Progenitor cell of endocrine pancreas (in vitro differentiated cells): ENCODE results near the gene PCGF3. TPM values are rescaled to one million over a fixed set of nuclear protein-coding genes. Genes with fewer than 3 reads are reported as not detected.

Source experiments
- DNase-seq: peaks from one replicate; pipeline ENCODE4 v3.0.0; 2021; ENCODE audit warnings: low spot score; ENCODE audit not compliant: unreplicated experiment
- H3K27ac Mint-ChIP-seq: 2 replicates; pipeline ENCODE4 v1.8.0; 2021; ENCODE audit warnings: mild to moderate bottlenecking, moderate library complexity, mixed read lengths
- H3K27me3 Mint-ChIP-seq: 2 replicates; pipeline ENCODE4 v1.8.0; 2021; ENCODE audit warnings: mixed read lengths
- H3K36me3 Mint-ChIP-seq: 2 replicates; pipeline ENCODE4 v1.8.0; 2022; ENCODE audit warnings: mixed read lengths; ENCODE audit not compliant: insufficient read depth
- H3K4me1 Mint-ChIP-seq: 2 replicates; pipeline ENCODE4 v1.8.0; 2021; ENCODE audit warnings: low read depth, mixed read lengths
- H3K4me3 Mint-ChIP-seq: 2 replicates; pipeline ENCODE4 v1.8.0; 2021; ENCODE audit warnings: low read depth, mild to moderate bottlenecking, moderate library complexity, mixed read lengths
- H3K9me3 Mint-ChIP-seq: 2 replicates; pipeline ENCODE4 v1.8.0; 2021; ENCODE audit warnings: low read depth, mixed read lengths
- CTCF ChIP-seq: fragments of 200-600 bp; sonication (generic); IDR thresholded peaks from one replicate; pipeline ENCODE4 v1.5.0; 2021; ENCODE audit warnings: antibody characterized with exemption, mild to moderate bottlenecking; ENCODE audit not compliant: unreplicated experiment
- total RNA-seq: library from RNA; stranded (reverse); gene quantifications from 2 replicates; pipeline ENCODE4 v1.2.1, GENCODE V29; 2021

Gene PCGF3
- total RNA-seq, 1 donor from 2014 or later, result 79.8 TPM

- Mint-ChIP-seq H3K4me3 (peak overlapping the region; percentile 83), H3K4me1 (peaks cover 32% of the 10 kb centered on the region), H3K27ac (peak overlapping the region; percentile 94), H3K9me3 (no peaks in the 10 kb centered on the region), H3K36me3 (peaks cover 19% of the 10 kb centered on the region), H3K27me3 (peaks cover 13% of the 10 kb centered on the region)
- peak; percentile 99 for DNase-seq
- no peak for TF ChIP-seq CTCF
These were observed 76.0 kb downstream of the PCGF3 start for GRCh38 chr4:781493-782216.

- TF ChIP-seq CTCF, result no peak
- peaks cover 24% of the 10 kb centered on the region for H3K4me1 Mint-ChIP-seq
- DNase-seq, result no peak
- H3K4me3 Mint-ChIP-seq, result no peak overlapping the region
- H3K27me3 Mint-ChIP-seq, result peaks cover 26% of the 10 kb centered on the region
- H3K36me3 Mint-ChIP-seq, result peaks cover 3% of the 10 kb centered on the region
- H3K27ac Mint-ChIP-seq, result no peak overlapping the region
- no peaks in the 10 kb centered on the region for H3K9me3 Mint-ChIP-seq
These were observed 79.0 kb downstream of the PCGF3 start for GRCh38 chr4:784401-785331.

GRCh38 chr4:785332-786073 is 79.9 kb downstream of the PCGF3 start:
- Mint-ChIP-seq H3K9me3 (no peaks in the 10 kb centered on the region), H3K27me3 (peaks cover 26% of the 10 kb centered on the region), H3K4me1 (peaks cover 16% of the 10 kb centered on the region), H3K4me3 (peak overlapping the region; percentile 58), H3K36me3 (no peaks in the 10 kb centered on the region), H3K27ac (no peak overlapping the region)
- TF ChIP-seq CTCF, result no peak
- no peak for DNase-seq

GRCh38 chr4:786074-786741 is 80.6 kb downstream of the PCGF3 start:
- no peak overlapping the region for H3K4me3 Mint-ChIP-seq
- no peak for TF ChIP-seq CTCF
- H3K27me3 Mint-ChIP-seq, result peaks cover 31% of the 10 kb centered on the region
- DNase-seq, result no peak
- H3K27ac Mint-ChIP-seq, result no peak overlapping the region
- H3K36me3 Mint-ChIP-seq, result no peaks in the 10 kb centered on the region
- H3K4me1 Mint-ChIP-seq, result peaks cover 13% of the 10 kb centered on the region
- no peaks in the 10 kb centered on the region for H3K9me3 Mint-ChIP-seq
